ENCODE results near the gene SPTLC1. TPM values are rescaled to one million over a fixed set of nuclear protein-coding genes. Genes with fewer than 3 reads are reported as not detected.

SPTLC1 gene
- total RNA-seq, 1 experiment from 2014 or later, result 42.1 TPM

DNA sequence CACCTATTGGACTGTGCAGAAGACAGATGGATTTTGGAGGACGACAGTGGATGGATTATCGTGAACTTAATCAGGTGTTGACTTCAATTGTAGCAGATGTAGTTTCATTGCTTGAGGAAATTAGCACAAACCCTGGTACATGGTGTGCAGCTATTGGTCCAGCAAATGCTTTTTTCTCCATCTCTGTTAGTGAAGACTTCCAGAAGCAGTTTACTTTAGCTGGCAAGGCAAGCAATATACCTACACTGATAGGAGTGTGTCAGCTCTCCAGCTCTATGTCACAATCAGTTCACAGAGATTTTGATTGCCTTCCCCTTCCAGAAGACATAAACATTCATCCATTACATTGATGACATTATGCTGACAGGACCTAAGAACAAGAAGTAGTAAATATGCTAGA is 129.5 kb downstream of the SPTLC1 start:
- DNase-seq, result no peak
- no peak overlapping the region for H3K4me3 ChIP-seq
- no peaks in the 10 kb centered on the region for H3K27me3 ChIP-seq
- no peaks in the 10 kb centered on the region for H3K9me3 ChIP-seq
- H3K36me3 ChIP-seq, result no peaks in the 10 kb centered on the region

Other genes with a start within 250 kb of the SPTLC1 start
- 0.20 TPM in 1 of 2 replicates, not detected in the other for gene ROR2, start 165.2 kb downstream of the SPTLC1 start, total RNA-seq (2014; rRNA removed; shearing (Covaris generic); ENCODE audit: low replicate concordance)
- 283 and 306 TPM in 2 replicates for gene IARS1, start 178.3 kb upstream of the SPTLC1 start, total RNA-seq (2014; rRNA removed; shearing (Covaris generic); ENCODE audit: low replicate concordance)
- 22.3 and 31.0 TPM in 2 replicates for gene NOL8, start 209.9 kb upstream of the SPTLC1 start, total RNA-seq (2014; rRNA removed; shearing (Covaris generic); ENCODE audit: low replicate concordance)
- gene CENPP, start 210.5 kb upstream of the SPTLC1 start, total RNA-seq (2014; rRNA removed; shearing (Covaris generic); ENCODE audit: low replicate concordance), result 16.2 and 37.6 TPM in 2 replicates

Data from MG63 (cell line).